HL-60 (cell line): ENCODE measurements around the gene BIVM.

Experiments
- DNase-seq, 2 experiments: peaks; one replicate each; pipeline ENCODE4 v3.0.0-alpha.2; 2010 to 2020; ENCODE audit warnings: low read depth in 1 of 2, low spot score in 1 of 2
- H3K27ac ChIP-seq: fragments of 250-450 bp; sonication (Bioruptor Pico); replicated peaks from 2 replicates; pipeline ENCODE4 v1.5.1; 2020; ENCODE audit warnings: mild to moderate bottlenecking, moderate library complexity
- H3K27me3 ChIP-seq: fragments of 250-450 bp; sonication (Bioruptor Pico); 2 replicates; pipeline ENCODE4 v1.5.1; 2021; ENCODE audit warnings: mild to moderate bottlenecking, moderate library complexity; ENCODE audit not compliant: insufficient read depth, poor library complexity, severe bottlenecking
- H3K4me3 ChIP-seq: replicated peaks from 2 replicates; pipeline ENCODE4 v1.5.1; 2011; ENCODE audit warnings: mild to moderate bottlenecking, control low read depth, low read length; ENCODE audit not compliant: insufficient read depth
- CTCF ChIP-seq: IDR thresholded peaks from one replicate; pipeline ENCODE4 v1.5.1; 2011; ENCODE audit warnings: low read length, control low read depth, inconsistent platforms; ENCODE audit not compliant: insufficient read depth
- GABPA ChIP-seq: IDR thresholded peaks from 2 replicates; pipeline ENCODE4 v1.6.1; 2012; ENCODE audit warnings: low read depth
- POLR2AphosphoS5 ChIP-seq: IDR thresholded peaks from 2 replicates; pipeline ENCODE4 v1.6.1; 2012; ENCODE audit warnings: low read depth
- SPI1 ChIP-seq: IDR thresholded peaks from 2 replicates; pipeline ENCODE4 v1.6.1; 2012; ENCODE audit warnings: low read depth, mild to moderate bottlenecking, borderline replicate concordance
- TF ChIP-seq, protein P1 (sequence below): IDR thresholded peaks from 2 replicates; pipeline ENCODE4 v1.6.1; 2012; ENCODE audit warnings: low read depth; ENCODE audit not compliant: insufficient replicate concordance

Gene BIVM

DNA sequence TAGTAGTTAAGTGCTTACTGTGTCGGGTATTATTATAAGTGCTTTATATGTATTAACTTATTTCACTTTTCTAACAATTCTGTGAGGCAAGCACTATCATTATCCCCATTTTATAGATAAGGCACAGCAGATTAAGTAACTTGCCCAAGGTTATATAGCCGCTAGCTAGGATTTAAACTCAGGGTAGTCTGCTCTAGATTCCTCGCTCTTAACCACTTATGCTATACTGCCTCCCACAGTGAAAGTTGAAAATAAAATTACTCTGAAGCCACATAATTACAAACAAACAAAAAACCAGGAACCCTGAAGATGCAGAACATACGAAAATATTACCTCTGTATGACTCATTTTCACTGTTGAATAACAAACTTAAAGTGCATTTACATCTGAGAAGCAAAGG lies 29.2 kb upstream of the BIVM start:
- no peaks in the 10 kb centered on the region for H3K27me3 ChIP-seq
- no peak overlapping the region for H3K27ac ChIP-seq
- TF ChIP-seq, protein P1, sequence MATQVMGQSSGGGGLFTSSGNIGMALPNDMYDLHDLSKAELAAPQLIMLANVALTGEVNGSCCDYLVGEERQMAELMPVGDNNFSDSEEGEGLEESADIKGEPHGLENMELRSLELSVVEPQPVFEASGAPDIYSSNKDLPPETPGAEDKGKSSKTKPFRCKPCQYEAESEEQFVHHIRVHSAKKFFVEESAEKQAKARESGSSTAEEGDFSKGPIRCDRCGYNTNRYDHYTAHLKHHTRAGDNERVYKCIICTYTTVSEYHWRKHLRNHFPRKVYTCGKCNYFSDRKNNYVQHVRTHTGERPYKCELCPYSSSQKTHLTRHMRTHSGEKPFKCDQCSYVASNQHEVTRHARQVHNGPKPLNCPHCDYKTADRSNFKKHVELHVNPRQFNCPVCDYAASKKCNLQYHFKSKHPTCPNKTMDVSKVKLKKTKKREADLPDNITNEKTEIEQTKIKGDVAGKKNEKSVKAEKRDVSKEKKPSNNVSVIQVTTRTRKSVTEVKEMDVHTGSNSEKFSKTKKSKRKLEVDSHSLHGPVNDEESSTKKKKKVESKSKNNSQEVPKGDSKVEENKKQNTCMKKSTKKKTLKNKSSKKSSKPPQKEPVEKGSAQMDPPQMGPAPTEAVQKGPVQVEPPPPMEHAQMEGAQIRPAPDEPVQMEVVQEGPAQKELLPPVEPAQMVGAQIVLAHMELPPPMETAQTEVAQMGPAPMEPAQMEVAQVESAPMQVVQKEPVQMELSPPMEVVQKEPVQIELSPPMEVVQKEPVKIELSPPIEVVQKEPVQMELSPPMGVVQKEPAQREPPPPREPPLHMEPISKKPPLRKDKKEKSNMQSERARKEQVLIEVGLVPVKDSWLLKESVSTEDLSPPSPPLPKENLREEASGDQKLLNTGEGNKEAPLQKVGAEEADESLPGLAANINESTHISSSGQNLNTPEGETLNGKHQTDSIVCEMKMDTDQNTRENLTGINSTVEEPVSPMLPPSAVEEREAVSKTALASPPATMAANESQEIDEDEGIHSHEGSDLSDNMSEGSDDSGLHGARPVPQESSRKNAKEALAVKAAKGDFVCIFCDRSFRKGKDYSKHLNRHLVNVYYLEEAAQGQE = no peak
- no peak for TF ChIP-seq POLR2AphosphoS5
- no peak for TF ChIP-seq CTCF
- TF ChIP-seq GABPA = no peak
- no peak for TF ChIP-seq SPI1
- H3K4me3 ChIP-seq = no peak overlapping the region
- DNase-seq = no peak

GRCh38 chr13:102770435-102770834 lies 28.5 kb upstream of the BIVM start:
- Histone ChIP-seq H3K4me3 (no peak overlapping the region), H3K27ac (no peak overlapping the region), H3K27me3 (no peaks in the 10 kb centered on the region)
- no peak for DNase-seq
- no peak for TF ChIP-seq CTCF
- TF ChIP-seq SPI1 = no peak
- TF ChIP-seq POLR2AphosphoS5 = no peak
- TF ChIP-seq GABPA = no peak
- TF ChIP-seq, protein P1 = no peak

DNA sequence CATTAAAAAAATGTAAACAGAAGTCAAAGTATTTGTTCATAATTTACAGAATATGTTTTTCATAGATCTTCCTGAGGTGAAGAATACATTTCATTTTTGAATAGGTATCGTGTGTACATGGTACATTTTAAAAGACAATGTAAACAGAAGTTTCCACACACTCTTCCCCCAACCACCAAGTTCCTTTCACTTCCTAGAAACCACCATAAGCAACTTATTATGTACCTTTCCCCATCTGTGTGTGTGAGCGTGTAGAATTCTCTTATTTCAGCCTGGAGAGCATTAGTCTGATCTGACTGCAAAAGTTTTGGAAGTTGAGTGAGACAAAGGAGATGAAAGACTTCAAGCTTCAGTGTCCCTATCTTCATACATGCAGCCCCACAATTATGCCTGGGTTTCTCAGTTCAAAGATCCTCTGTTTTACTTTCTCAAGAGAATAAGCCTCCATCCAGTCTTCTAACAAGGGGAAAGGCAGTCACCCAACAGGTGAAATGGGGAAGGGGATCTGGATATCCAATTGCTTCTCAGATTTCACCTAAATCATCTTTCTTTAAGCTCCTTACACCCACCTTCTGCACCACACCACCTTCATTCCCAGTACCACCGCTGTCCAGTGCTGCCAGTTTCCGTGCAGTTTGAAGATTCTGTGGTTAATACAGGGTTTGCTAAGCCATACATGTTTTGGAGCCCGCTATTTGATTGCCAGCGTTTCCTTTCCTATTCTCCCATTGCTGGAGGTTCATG lies 27.4 kb upstream of the BIVM start:
- TF ChIP-seq, protein P1 = peak; percentile 85
- TF ChIP-seq SPI1 (peak; percentile 9; the same call in 1 of the 2 replicates), CTCF (no peak), POLR2AphosphoS5 (no peak), GABPA (no peak)
- no peaks in the 10 kb centered on the region for H3K27me3 ChIP-seq
- peak in 1 of 2 experiments; percentile 23 for DNase-seq
- peak overlapping the region; percentile 0; the same call in 1 of the 2 replicates for H3K4me3 ChIP-seq
- peak overlapping the region; percentile 32 for H3K27ac ChIP-seq
